Measurements from ENCODE around the gene TACR1. TPM values are rescaled to one million over a fixed set of nuclear protein-coding genes. Genes with fewer than 3 reads are reported as not detected.
"Not testable (repeated sequence)": the region's sequence is repeated elsewhere in the genome, so short reads cannot be mapped to it uniquely, and the experiment has no call there.

TACR1 gene
- total RNA-seq, 1 donor from 2014 or later = 9.7 TPM

DNA sequence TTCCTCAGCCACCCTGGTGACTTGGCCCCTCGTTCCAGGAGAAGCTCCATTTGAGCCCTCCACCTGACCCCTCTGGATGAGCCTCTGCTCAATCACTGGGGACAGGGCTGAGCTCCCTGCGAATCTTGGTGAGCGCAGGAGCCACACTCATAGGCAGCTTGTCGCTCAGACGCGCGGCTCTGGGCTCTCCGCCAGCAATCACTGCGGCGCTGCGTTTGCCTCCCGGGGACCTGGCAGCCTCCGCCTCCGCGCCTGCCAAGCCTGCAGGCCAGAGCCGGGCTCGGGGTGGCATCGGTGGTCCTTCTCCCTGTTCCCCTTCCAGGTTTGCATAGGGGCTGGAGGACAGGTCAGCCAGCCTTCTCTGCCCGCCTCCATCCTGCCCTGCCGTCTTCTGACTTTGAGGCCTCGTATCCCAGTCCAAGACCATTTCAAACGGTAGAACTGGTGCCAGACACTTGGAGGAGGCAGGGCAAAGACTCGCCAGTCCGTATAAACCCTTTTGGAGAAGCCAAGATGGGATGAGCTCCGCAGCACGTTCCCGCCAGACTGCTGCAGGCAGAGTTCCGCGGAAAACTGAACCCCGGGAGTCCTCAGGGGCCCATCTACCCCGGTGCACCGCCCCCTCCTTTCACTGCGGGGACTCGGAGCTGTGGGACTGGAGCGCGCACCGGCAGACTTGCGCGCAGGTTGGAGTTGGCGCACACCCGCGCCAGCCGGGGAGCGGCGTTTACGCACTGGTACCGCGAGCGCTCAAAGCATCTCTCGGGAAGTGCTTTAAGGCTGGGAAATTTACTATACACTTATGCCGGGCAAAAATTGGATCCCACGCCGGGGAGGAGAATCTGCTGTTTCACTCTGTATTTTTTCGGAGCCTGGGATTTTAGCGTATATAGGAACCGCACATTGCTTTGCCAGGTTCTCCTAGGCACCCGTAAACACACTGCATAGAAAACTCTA lies 1.1 kb upstream of the TACR1 start:
- peak; percentile 61 for ATAC-seq
- DNase-seq (ENCODE audit: low spot score) = no peak
- intact Hi-C loops (cut with DNase I) = no loop called here

DNA sequence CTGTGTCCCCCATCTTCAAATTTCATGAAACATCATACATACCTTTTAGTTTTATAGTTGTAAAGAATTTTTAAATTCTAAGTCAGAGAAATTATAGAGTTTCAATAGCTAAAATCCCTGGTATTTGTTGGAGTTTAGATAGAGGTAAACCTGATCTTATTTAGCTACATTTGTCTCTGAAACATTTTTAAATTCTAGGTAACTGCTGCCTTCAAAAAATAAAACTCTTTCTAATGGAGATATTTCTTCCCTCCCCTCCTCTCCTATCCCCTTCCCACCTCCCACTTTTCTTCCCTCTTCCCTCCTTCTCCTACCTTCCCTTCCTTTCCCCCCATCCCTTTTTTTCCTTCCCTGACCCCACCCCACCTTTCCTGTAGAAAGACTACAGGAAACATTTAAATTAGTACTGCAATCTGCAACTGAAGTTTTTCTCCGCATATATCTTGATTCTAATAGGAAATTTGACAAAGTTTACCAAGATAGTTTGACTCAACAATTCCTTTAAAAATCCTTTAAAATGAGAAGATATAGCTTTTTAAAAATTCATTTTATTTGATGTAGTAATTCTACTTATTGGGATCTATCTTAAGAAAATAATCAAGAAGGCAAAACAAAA lies 4.1 kb downstream of the TACR1 start:
- intact Hi-C loops (cut with DNase I) = no loop called here
- DNase-seq (ENCODE audit: low spot score) (no peak), ATAC-seq (no peak)

DNA sequence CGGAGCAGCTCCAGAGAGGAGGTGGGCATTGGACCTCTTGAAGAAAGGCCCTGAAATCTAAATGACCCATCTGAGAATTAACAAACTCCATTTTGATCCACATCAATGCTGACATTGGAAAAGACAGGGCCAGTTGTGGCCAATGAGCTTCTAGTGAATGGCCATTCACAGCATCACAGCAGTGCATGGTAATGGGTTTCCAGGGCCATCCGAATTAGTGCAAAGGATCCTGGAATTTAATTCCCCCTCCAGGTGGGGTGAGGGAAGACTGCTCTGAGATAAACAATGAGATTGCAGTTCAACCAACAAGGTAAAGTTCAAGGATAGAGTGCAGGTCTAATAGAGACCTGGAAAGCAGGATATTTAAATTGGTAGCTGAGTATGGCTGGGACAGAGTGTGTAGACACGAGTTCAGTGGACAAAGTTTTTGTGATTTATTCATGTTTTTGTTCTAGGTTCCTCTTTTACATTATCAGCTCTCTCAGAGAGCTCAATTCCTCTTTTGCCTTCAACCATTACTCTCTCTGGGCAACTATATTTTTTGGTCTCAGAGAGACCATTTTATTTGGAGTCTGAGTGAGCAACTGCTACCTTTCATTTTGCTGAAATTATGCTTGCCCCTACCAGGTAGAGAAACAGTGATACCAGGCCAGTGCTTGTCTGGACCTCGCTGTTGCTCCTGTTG lies 5.0 kb downstream of the TACR1 start:
- DNase-seq (ENCODE audit: low spot score) = no peak
- intact Hi-C loops (cut with DNase I) = no loop called here
- ATAC-seq = no peak

DNA sequence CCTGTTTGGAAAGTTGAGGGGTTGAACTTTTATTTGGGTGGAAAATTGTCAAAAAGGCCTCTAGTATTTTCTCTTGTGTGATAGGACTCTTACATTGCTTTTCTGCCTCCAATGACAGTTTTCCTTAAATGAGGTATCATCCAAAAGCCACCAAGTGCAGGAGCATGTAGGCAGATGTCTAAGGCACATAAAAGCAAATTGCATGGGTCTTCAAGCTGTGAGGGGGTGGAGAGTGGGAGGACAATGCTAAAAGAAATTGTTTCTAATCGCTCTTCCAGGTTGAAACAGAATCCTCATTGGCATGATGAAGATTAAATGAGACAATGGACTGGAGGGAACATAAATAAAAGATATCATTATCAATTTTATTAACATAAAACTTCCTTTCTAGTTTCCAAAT lies 6.8 kb downstream of the TACR1 start:
- no peak for ATAC-seq
- DNase-seq (ENCODE audit: low spot score) = no peak
- intact Hi-C loops (cut with DNase I) = no loop called here

DNA sequence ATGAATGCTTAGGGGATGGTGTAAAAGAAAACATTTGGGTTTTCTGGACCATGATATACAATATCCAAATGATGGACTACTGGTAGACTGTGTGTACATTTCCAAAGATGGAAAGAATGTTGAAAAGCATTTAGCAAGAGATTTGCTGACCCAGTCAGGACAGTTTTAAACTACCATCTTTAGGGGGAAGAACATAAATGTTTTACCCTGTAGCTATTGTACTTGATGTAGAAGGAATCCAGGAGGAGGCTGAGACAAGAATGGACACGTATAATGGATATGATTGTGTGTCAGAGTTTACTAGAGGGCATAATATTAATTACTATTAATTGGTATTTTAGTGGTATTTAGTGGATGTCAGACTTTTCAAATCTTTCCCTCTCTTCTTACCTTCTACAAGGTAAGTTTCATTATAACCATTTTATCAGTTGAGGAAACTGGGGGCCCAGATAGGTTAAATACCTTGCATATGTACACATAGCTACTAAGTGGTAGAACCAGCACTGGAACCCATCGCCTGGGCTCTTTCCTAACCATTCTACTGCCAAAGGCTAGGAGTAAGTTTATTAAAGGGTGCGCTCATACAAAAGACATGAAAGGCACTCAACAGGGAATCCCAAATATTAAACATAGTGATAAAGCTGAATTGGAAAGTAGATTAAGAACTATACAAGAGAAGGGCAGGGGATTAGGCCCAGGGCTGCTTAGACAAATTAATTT lies 8.9 kb downstream of the TACR1 start:
- DNase-seq (ENCODE audit: low spot score) (no peak), ATAC-seq (no peak)
- intact Hi-C loops (cut with DNase I) = no loop called here

- DNase-seq (ENCODE audit: low spot score) = no peak
- intact Hi-C loops (cut with DNase I) = no loop called here
These were observed 12.5 kb downstream of the TACR1 start for GRCh38 chr2:75186821-75187220.

DNA sequence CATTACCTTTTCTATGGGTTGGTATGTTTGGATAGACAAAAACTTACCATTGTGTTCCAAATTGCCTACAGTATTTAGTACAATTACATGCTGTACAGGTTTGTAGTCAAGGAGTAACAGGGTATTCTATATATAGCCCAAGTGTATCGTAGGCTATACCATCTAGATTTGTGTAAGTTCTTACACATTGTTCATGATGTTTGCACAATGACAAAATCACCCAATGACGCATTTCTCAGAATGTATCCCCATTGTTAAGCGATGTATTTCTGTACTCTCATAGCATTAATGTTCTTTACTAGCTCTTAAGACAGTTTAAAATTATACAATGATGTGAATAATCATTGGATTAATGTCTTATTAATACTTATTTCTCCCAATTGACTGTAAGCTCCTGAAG lies 16.7 kb downstream of the TACR1 start:
- ATAC-seq (no peak), DNase-seq (ENCODE audit: low spot score) (no peak)
- intact Hi-C loops (cut with DNase I) = no loop called here

More at GRCh38 chr2:75186821-75187220, 12.5 kb downstream of the TACR1 start:
- ATAC-seq = no peak

DNA sequence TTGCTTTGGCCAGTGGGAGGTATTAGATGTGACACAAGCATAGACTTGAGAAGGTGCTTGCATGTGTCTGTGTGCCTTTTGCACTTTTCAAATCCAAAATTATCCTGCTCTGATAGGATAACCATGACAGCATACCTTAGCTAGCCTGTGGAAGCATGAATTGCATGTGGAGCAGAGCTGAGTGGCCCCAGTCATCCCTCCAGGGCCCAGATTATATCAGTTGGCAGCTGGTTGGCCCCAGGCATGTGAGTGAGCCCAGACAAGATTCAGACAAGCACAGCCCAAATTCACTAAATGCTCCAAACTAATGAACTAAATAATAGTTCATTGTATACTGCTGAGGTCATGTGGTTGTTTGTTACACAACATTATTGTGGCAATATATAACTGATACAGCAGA lies 18.8 kb downstream of the TACR1 start:
- intact Hi-C loops (cut with DNase I) = no loop called here
- ATAC-seq (no peak), DNase-seq (ENCODE audit: low spot score) (no peak)

- intact Hi-C loops (cut with DNase I) = no loop called here
- DNase-seq (ENCODE audit: low spot score) (no peak), ATAC-seq (no peak)
These were observed 21.9 kb downstream of the TACR1 start for GRCh38 chr2:75177427-75177826.

- DNase-seq (ENCODE audit: low spot score) (no peak), ATAC-seq (no peak)
- intact Hi-C loops (cut with DNase I) = no loop called here
These were observed 23.9 kb downstream of the TACR1 start for GRCh38 chr2:75175456-75175855.

- no peak for DNase-seq (ENCODE audit: low spot score)
- no peak for ATAC-seq
- intact Hi-C loops (cut with DNase I) = no loop called here
These were observed 24.3 kb downstream of the TACR1 start for GRCh38 chr2:75174981-75175380.

- DNase-seq (ENCODE audit: low spot score) (no peak), ATAC-seq (no peak)
- intact Hi-C loops (cut with DNase I) = no loop called here
These were observed 24.8 kb downstream of the TACR1 start for GRCh38 chr2:75174519-75174918.

DNA sequence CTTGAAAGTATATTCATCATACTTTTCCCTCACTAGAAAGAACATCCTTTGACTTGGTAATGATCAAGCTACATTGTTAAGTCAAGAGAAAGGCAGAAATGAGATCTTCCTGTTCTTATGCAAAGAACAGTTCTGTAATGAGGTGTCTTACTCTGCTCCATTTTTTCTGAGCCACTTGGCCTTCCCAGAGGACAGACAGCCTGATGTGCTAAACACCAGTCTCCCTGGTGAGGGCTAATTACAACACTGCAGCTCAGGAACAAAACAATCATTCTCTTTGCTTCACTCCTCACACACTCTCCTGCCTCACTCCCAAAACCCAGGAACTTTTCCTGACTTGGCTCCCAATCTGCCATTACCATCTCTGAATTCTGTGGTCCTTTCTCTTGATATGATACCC lies 25.6 kb downstream of the TACR1 start:
- ATAC-seq = no peak
- intact Hi-C loops (cut with DNase I) = no loop called here
- DNase-seq (ENCODE audit: low spot score) = no peak

- ATAC-seq; DNase-seq (ENCODE audit: low spot score); intact Hi-C loops (cut with DNase I): not testable (repeated sequence)
These were observed 27.9 kb downstream of the TACR1 start for GRCh38 chr2:75171423-75171822.

DNA sequence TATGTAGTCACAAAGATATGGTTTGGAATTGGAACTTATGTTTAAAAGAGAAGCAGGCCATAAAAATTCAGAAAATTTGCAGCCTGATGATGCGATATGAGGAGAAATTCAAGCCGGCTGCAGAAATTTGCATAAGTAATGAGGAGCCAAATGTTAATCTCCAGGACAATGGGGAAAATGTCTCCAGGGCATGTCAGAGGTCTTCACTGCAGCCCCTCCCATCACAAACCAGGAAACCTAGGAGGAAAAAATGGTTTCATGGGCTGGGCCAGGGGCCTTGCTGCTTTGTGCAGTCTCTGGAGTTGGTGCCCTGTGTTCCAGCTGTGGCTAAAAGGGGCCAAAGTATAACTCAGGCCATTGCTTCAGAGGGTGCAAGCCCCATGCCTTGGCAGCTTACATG lies 28.4 kb downstream of the TACR1 start:
- no peak for ATAC-seq
- no peak for DNase-seq (ENCODE audit: low spot score)
- intact Hi-C loops (cut with DNase I) = no loop called here

DNA sequence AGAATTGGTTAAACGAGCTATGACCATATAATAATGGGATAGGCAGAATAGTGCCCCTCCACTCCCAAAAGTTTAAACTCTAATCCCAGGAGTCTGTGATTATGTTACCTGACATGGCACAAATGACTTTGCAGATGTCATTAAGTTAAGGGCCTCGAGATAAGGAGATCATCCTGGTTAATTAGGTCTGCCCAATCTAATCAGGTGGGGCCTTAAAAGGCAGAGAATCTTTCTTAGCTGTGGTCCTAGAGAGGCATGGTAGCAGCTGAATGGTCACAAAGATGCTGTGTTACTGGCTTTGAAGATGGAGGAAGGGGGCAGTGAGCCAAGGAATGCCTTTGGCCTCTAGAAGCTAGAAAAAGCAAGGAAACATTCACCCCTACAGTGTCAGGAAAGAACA lies 31.1 kb downstream of the TACR1 start:
- ATAC-seq (no peak), DNase-seq (ENCODE audit: low spot score) (no peak)
- intact Hi-C loops (cut with DNase I) = no loop called here

DNA sequence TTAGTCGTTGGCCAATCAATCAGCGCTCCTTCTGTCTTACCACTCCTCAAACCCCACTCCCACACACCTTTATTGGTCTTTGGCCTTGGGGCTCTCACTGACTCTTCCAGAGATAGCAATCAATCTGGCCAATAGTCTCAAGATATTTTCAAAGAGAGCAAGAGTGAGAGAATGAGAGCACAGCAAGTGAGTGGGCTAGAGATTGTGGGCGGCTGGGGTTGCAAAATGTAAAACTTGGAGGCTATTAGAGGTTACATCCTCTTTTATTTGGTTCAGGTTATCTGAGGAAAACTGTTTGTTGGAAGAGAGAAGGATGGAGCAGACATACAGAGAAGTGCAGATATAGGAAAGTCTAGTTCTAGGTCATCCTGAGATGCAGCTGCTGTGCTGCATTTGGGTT lies 32.8 kb downstream of the TACR1 start:
- ATAC-seq = no peak
- intact Hi-C loops (cut with DNase I) = no loop called here
- no peak for DNase-seq (ENCODE audit: low spot score)

DNA sequence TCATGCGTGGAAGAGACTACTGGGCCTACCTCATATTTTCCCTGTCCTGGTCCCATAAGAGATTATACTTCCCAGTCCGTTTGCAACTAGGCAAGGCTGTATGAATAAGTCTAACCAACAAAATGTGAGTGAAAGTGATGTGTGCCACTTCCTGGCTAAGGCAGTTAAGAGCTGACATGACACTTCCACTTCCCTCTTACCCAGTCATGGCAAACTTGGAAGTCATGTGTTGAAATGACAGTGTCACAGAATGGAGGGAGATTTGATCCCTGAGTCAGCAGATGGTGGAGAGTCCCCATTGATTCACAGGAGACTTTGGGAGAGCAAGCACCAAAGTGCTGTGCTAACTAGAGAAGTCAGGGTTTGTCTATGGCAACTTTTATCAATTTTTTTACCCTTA lies 36.4 kb downstream of the TACR1 start:
- DNase-seq (ENCODE audit: low spot score) = no peak
- intact Hi-C loops (cut with DNase I) = no loop called here

DNA sequence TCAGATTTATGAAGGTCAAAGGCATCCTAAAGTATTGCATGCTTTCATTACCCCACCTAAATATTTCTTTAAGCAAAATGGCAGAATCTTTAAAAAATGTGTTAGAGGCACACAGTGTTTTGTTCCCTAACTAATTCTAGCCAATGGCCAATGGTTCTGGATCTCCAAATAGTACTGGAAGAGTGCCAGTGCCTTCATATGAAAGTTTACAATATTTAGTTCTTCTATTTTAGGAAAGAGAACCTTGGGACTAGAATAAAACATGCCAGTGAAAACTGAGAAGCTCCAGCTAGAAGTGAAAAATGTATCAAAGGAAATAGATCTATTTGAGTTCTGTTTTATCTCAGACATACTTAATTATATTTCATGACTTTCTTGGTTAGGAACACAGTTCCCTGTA lies 37.1 kb downstream of the TACR1 start:
- intact Hi-C loops (cut with DNase I) = no loop called here
- DNase-seq (ENCODE audit: low spot score) = no peak
- ATAC-seq = no peak

More for the DNA sequence above, 36.4 kb downstream of the TACR1 start:
- peak; percentile 41 for ATAC-seq
